ENCODE data around the gene KLF2.

- TF ChIP-seq POLR2AphosphoS5 (IDR thresholded peaks at IDR 0.05; ENCODE audit: borderline replicate concordance, low read depth, low read length) (no peak), EZH2 (IDR thresholded peaks at IDR 0.05) (no peak)
These were observed 52.0 kb downstream of the KLF2 start for GRCh38 chr19:16376649-16377048.

Measured in SK-N-MC (cell line).